A549 treated with CpdA at 1 μM for 4 hours (cell line): ENCODE measurements around the gene SCUBE2. TPM values are rescaled to one million over a fixed set of nuclear protein-coding genes. Genes with fewer than 3 reads are reported as not detected.

Experiments
- total RNA-seq: library from RNA; stranded (reverse); fragments of 200-300 nt; extraction: Qiagen RNA extraction; gene quantifications from 5 replicates; pipeline ENCODE4 v1.2.3, GENCODE V29; 2022; ENCODE audit warnings: low read depth

Gene SCUBE2
- total RNA-seq = 0.27 to 0.70 TPM (median 0.57 TPM) in 5 replicates

GRCh38 chr11:9091044-9091922, at the start of gene SCUBE2:
TSS of gene SCUBE2 (minus strand) at chr11:9091599. CDS start at chr11:9091528, 71 bp downstream.

DNA sequence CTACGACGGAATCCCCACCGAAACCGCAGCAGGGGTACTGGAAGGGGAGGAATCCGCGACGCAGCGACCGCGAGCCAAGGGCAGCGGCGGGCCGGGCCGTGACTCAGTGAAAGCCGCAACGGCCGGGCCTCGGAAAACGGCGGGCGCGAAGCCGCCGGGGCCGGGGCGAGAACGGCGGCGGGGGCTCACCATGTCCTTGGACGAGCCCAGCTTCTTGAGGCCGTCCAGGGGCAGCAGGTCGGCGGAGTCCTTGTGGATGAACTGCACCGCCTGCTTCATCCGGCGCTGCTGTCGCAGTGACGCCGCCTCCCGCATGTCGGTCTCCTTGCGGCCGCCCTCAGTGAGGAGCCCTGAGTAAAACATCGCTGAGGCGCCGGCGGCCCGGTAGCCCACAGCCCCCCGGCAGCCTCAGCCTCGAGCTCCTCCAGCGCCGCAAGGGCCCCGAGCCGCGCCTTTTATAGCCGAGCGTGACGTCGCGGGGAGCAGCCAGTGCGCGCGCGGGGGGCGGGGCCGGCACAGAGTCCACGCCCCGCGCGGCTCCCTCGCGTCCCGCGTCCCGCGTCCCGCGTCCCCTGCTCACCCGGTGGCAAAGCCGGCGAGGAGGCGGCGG, 87.7 kb downstream of the SCUBE2 start, which contains the start of gene NRIP3:
NRIP3 (minus strand) TSS at position 429 of the 610 bp plus-strand sequence; CDS start at position 363, 66 bp downstream.

Other genes starting within 250 kb of the SCUBE2 start
- 38.3 to 44.3 TPM (median 42.6 TPM) in 5 replicates for gene AKIP1, start 180.4 kb downstream of the SCUBE2 start, total RNA-seq
- not detected in 5 replicates for gene C11orf16, start 158.7 kb downstream of the SCUBE2 start, total RNA-seq
- not detected in 5 replicates for gene ASCL3, start 148.6 kb downstream of the SCUBE2 start, total RNA-seq
- gene TMEM9B, start 127.2 kb downstream of the SCUBE2 start, total RNA-seq = 32.3 to 43.3 TPM (median 38.5 TPM) in 5 replicates
- gene NRIP3, start 87.6 kb downstream of the SCUBE2 start, total RNA-seq = 0.86 to 1.4 TPM (median 1.1 TPM) in 5 replicates
- gene DENND5A, start 173.8 kb upstream of the SCUBE2 start, total RNA-seq = 38.3 to 62.5 TPM (median 48.6 TPM) in 5 replicates
- gene TMEM41B, start 223.0 kb upstream of the SCUBE2 start, total RNA-seq = 23.3 to 33.1 TPM (median 25.8 TPM) in 5 replicates